OCI-M1 (cell line): ENCODE data around the gene MAP3K19.

Experiments
- DNase-seq: peaks from one replicate; lab custom pipeline; 2025; lab: John Stamatoyannopoulos, UW

The MAP3K19 gene

DNA sequence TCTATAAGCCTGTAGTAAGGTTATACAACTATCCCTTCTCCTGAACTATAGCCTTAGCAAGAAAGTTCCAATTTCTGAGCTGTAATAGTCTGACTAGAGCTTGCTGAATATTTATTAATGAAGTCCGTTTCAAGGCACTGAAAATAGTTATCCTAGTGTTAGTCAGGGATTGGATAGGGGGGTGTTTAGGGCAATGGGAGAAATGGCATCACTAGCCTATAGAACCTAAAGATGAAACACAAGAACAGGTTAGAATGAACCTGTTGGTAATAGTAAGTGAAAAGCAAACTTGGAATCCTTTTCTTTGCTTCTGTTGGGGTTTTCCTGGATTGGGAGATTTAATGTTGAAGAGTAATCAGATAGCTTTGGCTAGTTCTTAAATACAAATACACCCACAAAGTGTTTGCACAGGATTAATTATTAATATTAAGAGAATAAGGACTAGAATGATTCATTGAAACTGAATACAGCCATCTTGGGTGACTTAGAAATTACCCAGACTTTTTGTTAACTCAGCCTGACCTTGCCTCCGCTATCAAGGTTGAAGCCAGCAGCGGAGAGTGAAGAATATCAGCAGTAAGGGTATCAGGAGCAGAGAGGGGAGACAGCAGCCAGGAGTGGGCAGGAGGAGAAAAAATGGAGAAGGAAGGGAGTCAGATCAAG lies 114.3 kb downstream of the MAP3K19 start:
- DNase-seq = no peak

DNA sequence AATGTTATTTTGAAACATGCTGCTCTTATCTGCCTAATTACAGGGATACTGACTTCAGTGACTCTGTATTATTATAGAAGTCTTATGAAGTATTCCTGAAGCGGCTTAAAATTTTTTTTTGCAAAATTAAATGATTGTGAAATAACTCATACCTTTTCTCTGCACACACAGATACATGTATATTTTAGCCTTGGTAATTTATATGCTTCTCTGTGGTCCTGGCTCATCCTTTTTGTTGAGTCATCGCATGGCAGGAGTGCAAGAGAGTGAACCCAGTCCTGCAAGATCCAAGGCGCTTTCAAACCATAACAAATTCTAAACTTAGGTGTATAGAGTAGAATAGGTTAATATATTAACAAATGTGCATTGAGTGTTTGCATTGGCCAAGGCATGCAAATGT lies 120.1 kb downstream of the MAP3K19 start:
- peak; percentile 17 for DNase-seq

DNA sequence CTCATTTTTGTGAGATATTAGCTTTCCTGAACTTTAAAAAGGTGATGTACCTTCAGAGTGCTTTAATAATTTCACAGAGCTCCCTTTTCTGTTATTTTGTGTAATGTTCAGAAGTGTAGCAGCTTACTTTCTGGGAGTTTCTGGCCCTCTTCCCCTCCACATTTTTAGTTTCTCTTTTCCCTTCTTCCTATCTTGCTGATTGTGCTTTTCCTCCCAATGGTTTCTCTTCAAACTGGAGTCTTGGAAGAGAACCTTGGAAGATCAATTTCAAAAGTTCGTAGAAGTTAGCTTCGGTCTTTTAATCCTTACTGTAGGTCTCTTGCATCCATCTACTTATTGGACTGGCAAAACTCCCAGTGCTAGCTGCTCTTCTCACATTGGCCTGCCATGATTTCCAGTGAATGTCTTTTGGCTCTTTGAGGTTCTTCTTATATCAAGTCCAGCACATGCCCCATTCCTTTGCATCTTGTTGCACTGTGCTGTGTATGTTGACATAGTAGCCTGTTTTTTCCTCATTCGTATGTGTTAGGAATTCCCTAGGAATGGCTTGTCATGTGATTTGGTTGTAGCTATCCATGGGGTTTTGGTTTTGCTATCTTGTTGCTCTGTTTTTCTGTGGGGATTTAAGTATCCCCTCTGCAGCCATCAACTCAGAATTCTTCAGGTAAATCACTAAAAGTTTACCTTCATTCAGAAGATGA lies 120.9 kb downstream of the MAP3K19 start:
- peak; percentile 43 for DNase-seq

DNA sequence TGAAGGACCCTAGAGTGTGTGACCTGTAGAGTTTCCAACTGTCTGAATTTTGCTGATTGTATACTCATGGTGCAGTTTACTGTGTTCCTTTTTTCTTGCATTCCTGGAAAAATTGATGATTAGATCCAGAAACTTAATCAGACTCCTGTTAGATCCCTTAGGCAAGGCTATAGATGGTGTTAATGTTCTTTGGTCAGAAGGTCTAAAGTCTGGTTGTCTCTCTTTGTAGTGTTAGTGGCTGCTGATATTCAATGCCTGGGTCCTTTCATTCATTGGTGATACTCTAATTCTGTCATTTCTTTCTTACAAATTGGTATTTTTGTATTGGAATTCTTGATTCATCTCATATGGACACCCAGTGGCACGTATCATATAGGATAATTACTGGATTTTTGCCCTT lies 122.3 kb downstream of the MAP3K19 start:
- no peak for DNase-seq

DNA sequence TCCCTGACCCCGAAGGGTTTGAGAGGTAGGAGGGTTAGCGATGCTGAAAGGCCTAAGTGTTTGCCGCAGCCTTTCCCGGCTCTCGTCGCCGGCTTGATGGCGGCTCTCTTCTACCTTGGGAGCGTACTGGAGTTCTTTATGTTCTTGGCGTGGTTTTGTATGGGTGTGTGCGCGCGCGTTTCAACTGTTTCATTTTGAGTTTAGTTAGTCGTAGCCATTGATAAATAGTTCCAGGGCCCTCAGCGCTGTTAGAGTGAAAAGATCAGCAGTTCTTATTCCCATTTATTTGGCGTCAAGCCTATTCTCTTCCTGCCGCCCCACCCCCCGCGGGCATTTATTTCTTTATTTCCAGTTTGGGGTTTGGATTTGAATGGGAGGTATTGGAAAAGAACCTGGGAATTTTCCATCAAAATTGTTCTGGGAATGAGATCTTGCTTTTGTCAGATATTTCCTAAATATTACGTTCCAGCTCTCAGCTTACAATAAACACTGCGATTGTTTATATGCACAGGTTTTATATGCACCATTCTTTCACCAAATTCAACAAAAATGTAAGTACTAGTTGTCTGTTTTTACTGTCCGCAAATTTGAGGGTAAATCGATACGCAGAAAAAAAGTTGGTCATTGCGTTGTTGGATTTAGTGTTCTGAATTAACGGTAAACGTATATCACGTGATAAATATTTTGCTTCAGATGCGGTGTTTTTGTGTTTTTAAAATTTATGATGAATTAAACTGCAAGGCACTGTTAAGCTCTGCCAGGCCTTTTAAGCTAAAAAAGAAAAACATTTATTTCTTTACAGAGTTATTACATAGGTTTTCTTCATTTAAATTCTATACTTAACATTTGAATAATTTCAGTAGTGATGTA lies 127.7 kb downstream of the MAP3K19 start:
- peak; percentile 61 for DNase-seq

DNA sequence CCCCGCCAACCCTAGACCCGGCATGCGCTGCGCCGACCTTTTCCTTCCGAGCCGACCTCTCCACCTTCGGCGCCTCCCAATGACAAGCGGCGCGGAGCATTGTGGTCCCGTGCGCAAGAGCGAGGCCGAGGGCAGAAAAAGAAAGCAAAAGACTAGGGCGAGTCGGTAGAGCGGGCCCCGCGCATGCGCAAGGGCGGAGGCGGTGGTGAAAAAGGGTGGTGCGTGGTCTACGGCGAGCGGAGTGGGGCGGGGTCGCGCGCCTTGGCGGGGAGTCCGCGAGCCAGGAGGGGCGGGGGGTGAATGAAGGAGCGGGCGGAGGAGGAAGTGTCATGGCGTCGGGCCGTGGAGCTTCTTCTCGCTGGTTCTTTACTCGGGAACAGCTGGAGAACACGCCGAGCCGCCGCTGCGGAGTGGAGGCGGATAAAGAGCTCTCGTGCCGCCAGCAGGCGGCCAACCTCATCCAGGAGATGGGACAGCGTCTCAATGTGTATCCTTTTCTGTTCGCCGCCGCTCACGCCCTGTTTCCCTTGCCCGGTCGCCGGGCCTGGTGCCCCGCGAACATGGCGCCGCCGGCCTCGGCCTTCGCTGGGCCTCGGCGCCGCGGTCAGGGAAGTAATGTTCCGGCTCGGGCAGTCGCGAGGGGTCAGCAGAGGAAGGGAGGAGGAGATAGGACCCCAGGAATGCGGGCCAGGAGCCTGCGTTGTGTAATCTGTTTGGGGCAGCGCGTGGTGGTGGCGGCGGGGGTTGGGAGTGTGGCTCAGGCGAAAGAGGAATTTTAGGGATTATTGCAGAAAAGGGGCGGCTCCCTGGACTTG lies 128.5 kb downstream of the MAP3K19 start, which contains the start of gene CCNT2:
CCNT2 (plus strand) TSS at position 297 of the 815 bp plus-strand sequence; CDS start at position 330, 33 bp downstream.
- peak; percentile 99 for DNase-seq

DNA sequence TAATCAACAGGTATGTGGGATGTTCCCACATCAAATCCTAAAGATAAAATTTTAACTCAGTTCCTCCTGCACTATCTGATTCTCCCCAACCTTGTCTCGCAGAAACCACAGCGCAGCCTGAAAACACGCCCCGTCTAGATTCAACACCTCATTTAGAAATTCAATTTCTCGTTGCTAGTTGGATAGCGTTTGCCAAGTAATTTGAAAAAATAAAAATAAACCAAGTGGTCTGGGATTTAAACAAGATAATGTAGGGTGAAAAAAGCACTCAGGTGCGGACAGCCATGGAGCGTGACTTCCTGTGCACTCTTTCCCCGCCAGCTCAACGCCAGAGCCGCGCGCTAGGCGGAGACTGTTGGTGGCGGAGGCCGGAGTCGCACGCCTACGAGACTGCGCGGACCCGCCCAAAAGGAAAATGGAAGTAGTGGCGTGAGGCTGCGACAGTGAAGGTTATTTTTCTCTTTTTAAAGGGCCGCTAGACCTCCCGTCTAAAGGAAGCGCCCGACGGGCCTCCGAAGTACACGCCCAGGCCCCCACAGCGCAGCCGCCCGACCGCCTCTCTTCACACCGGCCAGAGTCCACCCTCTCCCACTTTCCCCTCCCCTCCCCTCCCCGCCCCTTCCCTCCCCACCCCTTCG lies 129.2 kb downstream of the MAP3K19 start:
- DNase-seq = peak; percentile 99

DNA sequence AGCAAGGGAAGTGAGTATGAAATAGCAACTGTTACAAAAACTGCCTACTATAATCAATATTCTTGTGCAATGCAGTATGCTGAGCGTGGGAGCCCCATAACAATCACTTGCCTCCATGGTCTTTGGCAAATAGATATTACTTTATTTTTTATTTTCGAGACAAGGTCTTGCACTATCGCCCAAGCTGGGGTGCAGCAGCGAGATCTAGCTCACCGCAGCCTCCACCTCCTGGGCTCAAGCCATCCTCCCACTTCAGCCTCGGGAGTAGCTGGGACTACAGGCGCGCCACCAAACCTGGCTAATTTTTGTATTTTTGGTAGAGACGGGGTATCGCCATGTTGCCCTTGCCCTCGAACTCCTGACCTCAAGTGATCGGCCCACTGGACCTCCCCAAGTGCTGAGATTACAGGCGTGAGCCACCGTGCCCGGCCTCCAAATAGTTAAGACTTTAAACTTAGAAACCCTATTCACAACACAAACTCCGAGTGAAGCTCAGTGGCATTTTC lies 129.8 kb downstream of the MAP3K19 start:
- DNase-seq = no peak
